K562 (cell line): ENCODE data around the gene WNT3. TPM values are rescaled to one million over a fixed set of nuclear protein-coding genes. Genes with fewer than 3 reads are reported as not detected.
A peak's percentile ranks its signal among the peaks of the same experiment; 100 is the strongest.

Experiments used
- ATAC-seq: fragments of 200-7000 bp; cut with Tn5 transposase; 3 replicates; pipeline ENCODE4 v1.9.1; 2020; ENCODE audit warnings: moderate library complexity
- BruUV-seq: library from RNA; stranded (reverse); fragments of 400-500 nt; replicated peaks from 2 replicates; lab custom pipeline; 2021; lab: Mats Ljungman, UMichigan
- CTCF ChIA-PET: fragments of 300-600 bp; formaldehyde crosslinking; extraction: SDS; loops from one replicate; lab custom pipeline; 2021; ENCODE audit warnings: low intra/inter-chr PET ratio; lab: Yijun Ruan, JAX
- POLR2A ChIA-PET: fragments of 300-600, 350-650 bp; sonication (Branson Sonifier 250); formaldehyde crosslinking; extraction: SDS; loops from one replicate; lab custom pipeline; 2021; ENCODE audit warnings: antibody characterized with exemption, inconsistent platforms; lab: Yijun Ruan, JAX
- DNase-seq, 4 experiments: peaks; one replicate each; pipeline versions ENCODE4 v3.0.0 to v3.0.0-alpha.2; 2011 to 2018; ENCODE audit warnings: low spot score in 3 of 4, mixed read lengths in 3 of 4; ENCODE audit errors: extremely low read depth in 1 of 4
- FAIRE-seq: peaks from 2 replicates; lab custom pipeline; 2011; peaks lifted over from hg19 to GRCh38; lab: Jason Lieb, UNC
- H2AFZ ChIP-seq: 2 replicates; pipeline ENCODE4 v1.6.0; 2011; ENCODE audit warnings: low read depth, low read length, control low read depth, inconsistent platforms
- H3K27ac ChIP-seq: fragments of 200-600 bp; 3 replicates; pipeline ENCODE4 v1.8.0; 2011; ENCODE audit warnings: low read depth, mild to moderate bottlenecking, control low read depth, inconsistent platforms, low read length, moderate library complexity, mixed read lengths; ENCODE audit errors: extremely low read depth
- H3K27me3 ChIP-seq, 2 experiments: fragments of 300-600 bp in 1 of 2; 2 replicates in 1 of 2; 3 replicates in 1 of 2; pipeline versions ENCODE4 v1.6.0 to v1.8.0; 2011; ENCODE audit warnings: inconsistent platforms in 2 of 2, low read length in 2 of 2, mild to moderate bottlenecking in 1 of 2, mixed read lengths in 1 of 2, moderate library complexity in 1 of 2; ENCODE audit not compliant: control insufficient read depth in 2 of 2, insufficient read depth in 2 of 2
- H3K36me3 ChIP-seq: fragments of 300-600 bp; 3 replicates; pipeline ENCODE4 v1.8.0; 2011; ENCODE audit warnings: mild to moderate bottlenecking, low read length, inconsistent platforms; ENCODE audit not compliant: control insufficient read depth, insufficient read depth
- H3K4me1 ChIP-seq, 2 experiments: fragments of 200-600 bp in 1 of 2; replicated peaks in 1 of 2; 2 replicates in 1 of 2; 3 replicates in 1 of 2; pipeline versions ENCODE4 v1.5.1 to v1.8.0; 2011; ENCODE audit warnings: inconsistent platforms in 2 of 2, low read length in 2 of 2, mild to moderate bottlenecking in 1 of 2, mixed read lengths in 1 of 2, moderate library complexity in 1 of 2; ENCODE audit not compliant: control insufficient read depth in 2 of 2, insufficient read depth in 2 of 2
- H3K4me2 ChIP-seq: 2 replicates; pipeline ENCODE4 v1.6.1; 2011; ENCODE audit warnings: low read length, control low read depth, inconsistent platforms, mixed read lengths; ENCODE audit not compliant: insufficient read depth
- H3K4me3 ChIP-seq: fragments of 200-600 bp; sonication (generic), shearing (Covaris generic); 2 replicates; pipeline ENCODE4 v1.5.1; 2016; ENCODE audit warnings: control low read depth, inconsistent platforms
- H3K79me2 ChIP-seq: fragments of 200-600 bp; 3 replicates; pipeline ENCODE4 v1.8.0; 2011; ENCODE audit warnings: low read length, inconsistent platforms; ENCODE audit not compliant: control insufficient read depth, insufficient read depth
- H3K9ac ChIP-seq, 2 experiments: 2 replicates each; pipeline versions ENCODE4 v1.6.0 to v1.6.1; 2011; ENCODE audit warnings: low read depth in 2 of 2, low read length in 2 of 2, control low read depth in 1 of 2, inconsistent platforms in 1 of 2, mild to moderate bottlenecking in 1 of 2, mixed read lengths in 1 of 2; ENCODE audit not compliant: insufficient read depth in 1 of 2
- H3K9me1 ChIP-seq: one replicate; pipeline ENCODE4 v1.6.0; 2011; ENCODE audit warnings: inconsistent platforms, mild to moderate bottlenecking, low read length, moderate library complexity; ENCODE audit not compliant: control insufficient read depth, insufficient read depth
- H3K9me3 ChIP-seq: replicated peaks from 2 replicates; pipeline ENCODE4 v1.5.1; 2011; ENCODE audit warnings: low read depth, low read length, inconsistent platforms; ENCODE audit not compliant: control insufficient read depth, insufficient read depth
- H4K20me1 ChIP-seq: replicated peaks from 2 replicates; pipeline ENCODE4 v1.6.1; 2011; ENCODE audit warnings: low read length, inconsistent platforms, mixed read lengths; ENCODE audit not compliant: control insufficient read depth, insufficient read depth
- ATF1 ChIP-seq, 2 experiments: fragments of 450-650 bp in 1 of 2; IDR thresholded peaks; 2 replicates each; pipeline ENCODE4 v1.6.1; 2016; ENCODE audit warnings: missing compliant biosample characterization in 1 of 2, missing genetic modification characterization in 1 of 2
- CREB1 ChIP-seq, 2 experiments: sonication (generic) in 1 of 2; formaldehyde crosslinking in 1 of 2; IDR thresholded peaks; 2 replicates each; pipeline versions ENCODE4 v1.6.1 to v1.8.0; 2012 to 2022; ENCODE audit warnings: inconsistent platforms in 1 of 2, mild to moderate bottlenecking in 1 of 2, missing genetic modification reagents in 1 of 2, moderate library complexity in 1 of 2
- CREM ChIP-seq: IDR thresholded peaks from 2 replicates; pipeline ENCODE4 v1.6.1; 2014; ENCODE audit warnings: antibody characterized with exemption, low read depth
- FOXA3 ChIP-seq, 2 experiments: fragments of 450-650 bp in 1 of 2; sonication (generic) in 1 of 2; formaldehyde crosslinking; IDR thresholded peaks in 1 of 2; conservative IDR thresholded peaks in 1 of 2; 2 replicates each; pipeline versions ENCODE4 v1.4.0 to v1.8.0; 2020 to 2022; ENCODE audit warnings: mild to moderate bottlenecking in 2 of 2, missing genetic modification reagents in 1 of 2
- FOXK2 ChIP-seq, 2 experiments: fragments of 450-650 bp; IDR thresholded peaks in 1 of 2; conservative IDR thresholded peaks in 1 of 2; 2 replicates each; pipeline ENCODE4 v1.6.1; 2016; ENCODE audit warnings: low read depth in 2 of 2, mild to moderate bottlenecking in 1 of 2
- MEIS2 ChIP-seq: fragments of 450-650 bp; IDR thresholded peaks from 2 replicates; pipeline ENCODE4 v1.6.1; 2014; ENCODE audit warnings: mild to moderate bottlenecking; ENCODE audit not compliant: partially characterized antibody
- MYC ChIP-seq, 2 experiments: fragments of 250-450 bp in 1 of 2; sonication (Bioruptor Pico) in 1 of 2; IDR thresholded peaks; 2 replicates each; pipeline versions ENCODE4 v1.5.1 to v1.6.1; 2012 to 2021; ENCODE audit warnings: low read depth in 2 of 2, borderline replicate concordance in 1 of 2, improper control_type of control experiment in 1 of 2, low read length in 1 of 2, mild to moderate bottlenecking in 1 of 2, moderate library complexity in 1 of 2
- NR4A1 ChIP-seq, 2 experiments: fragments of 250-450 bp in 1 of 2; fragments of 450-650 bp in 1 of 2; sonication (Bioruptor Pico) in 1 of 2; IDR thresholded peaks; 2 replicates each; pipeline versions ENCODE4 v1.4.0 to v1.6.1; 2016 to 2020; ENCODE audit warnings: mild to moderate bottlenecking in 2 of 2, missing compliant biosample characterization in 1 of 2, missing genetic modification characterization in 1 of 2, moderate library complexity in 1 of 2
- STAG1 ChIP-seq: sonication (generic); formaldehyde crosslinking; IDR thresholded peaks from 2 replicates; pipeline ENCODE4 v1.5.0; 2020; ENCODE audit warnings: missing genetic modification reagents, borderline replicate concordance
- TAF9B ChIP-seq: fragments of 450-650 bp; IDR thresholded peaks from 2 replicates; pipeline ENCODE4 v1.6.1; 2018; ENCODE audit warnings: mild to moderate bottlenecking; ENCODE audit not compliant: partially characterized antibody
- ZNF76 ChIP-seq: fragments of 250-450 bp; sonication (Bioruptor Pico); IDR thresholded peaks from 2 replicates; pipeline ENCODE4 v1.4.0; 2020; ENCODE audit warnings: mild to moderate bottlenecking, moderate library complexity, borderline replicate concordance
- WGBS: fragments of 100-300 bp; shearing (Covaris generic); methylation state at CpG from one replicate; pipeline ENCODE4 v1.1.6; 2016; ENCODE audit warnings: low coverage, mixed read lengths; ENCODE audit not compliant: insufficient coverage; ENCODE audit errors: missing lambda C conversion rate; 5-methylcytosine and 5-hydroxymethylcytosine counted together
- in situ Hi-C: fragments of 300-500 bp; cut with MboI; formaldehyde crosslinking; loops from 4 replicates; pipeline ENCODE4 v1.15.0; 2018; ENCODE audit warnings: inconsistent platforms, mixed read lengths
- intact Hi-C: fragments of 100-400 bp; cut with micrococcal nuclease; formaldehyde crosslinking; loops from 2 replicates; pipeline ENCODE4 v1.14.2; 2022
- polyA plus RNA-seq, 8 experiments: library from polyadenylated mRNA; depleted of rRNA in 4 of 8; stranded (reverse) in 5 of 8; unstranded in 3 of 8; fragments of >200 nt; fragmentation: Nextera tagmentation in 2 of 8; fragmentation: Illumina TruSeq in 1 of 8; extraction: Ambion mirVana in 2 of 8; extraction: Trizol in 1 of 8; gene quantifications; 2 replicates each; pipeline versions ENCODE4 v1.2.1 to v1.2.3, GENCODE V29; 2011 to 2014; ENCODE audit warnings: inconsistent platforms in 1 of 8, missing spikeins in 1 of 8
- total RNA-seq, 7 experiments: library from RNA; depleted of rRNA in 6 of 7; stranded (reverse); fragments of >200 nt in 6 of 7; fragmentation: Illumina TruSeq in 2 of 7; extraction: Trizol in 2 of 7; gene quantifications; 2 replicates each; pipeline versions ENCODE4 v1.2.1 to v1.2.3, GENCODE V29; 2011 to 2021; ENCODE audit warnings: low replicate concordance in 1 of 7
- TF ChIP-seq, protein P1 (sequence below), 2 experiments: fragments of 450-650 bp; conservative IDR thresholded peaks; 2 replicates each; pipeline ENCODE4 v1.6.1; 2017; ENCODE audit warnings: mild to moderate bottlenecking in 2 of 2, moderate library complexity in 2 of 2
- TF ChIP-seq, protein P2 (sequence below), 2 experiments: IDR thresholded peaks in 1 of 2; conservative IDR thresholded peaks in 1 of 2; 2 replicates each; pipeline ENCODE4 v1.6.1; 2016; ENCODE audit warnings: low read depth in 2 of 2, mild to moderate bottlenecking in 1 of 2, missing compliant biosample characterization in 1 of 2, missing genetic modification characterization in 1 of 2, moderate library complexity in 1 of 2

WNT3 gene
- total and polyA plus RNA-seq, 9 of the 15 experiments (the other 6 are each of a cell fraction or from before 2014, with no cell fraction given), result 1.5 to 6.1 (median 3.3) TPM

DNA sequence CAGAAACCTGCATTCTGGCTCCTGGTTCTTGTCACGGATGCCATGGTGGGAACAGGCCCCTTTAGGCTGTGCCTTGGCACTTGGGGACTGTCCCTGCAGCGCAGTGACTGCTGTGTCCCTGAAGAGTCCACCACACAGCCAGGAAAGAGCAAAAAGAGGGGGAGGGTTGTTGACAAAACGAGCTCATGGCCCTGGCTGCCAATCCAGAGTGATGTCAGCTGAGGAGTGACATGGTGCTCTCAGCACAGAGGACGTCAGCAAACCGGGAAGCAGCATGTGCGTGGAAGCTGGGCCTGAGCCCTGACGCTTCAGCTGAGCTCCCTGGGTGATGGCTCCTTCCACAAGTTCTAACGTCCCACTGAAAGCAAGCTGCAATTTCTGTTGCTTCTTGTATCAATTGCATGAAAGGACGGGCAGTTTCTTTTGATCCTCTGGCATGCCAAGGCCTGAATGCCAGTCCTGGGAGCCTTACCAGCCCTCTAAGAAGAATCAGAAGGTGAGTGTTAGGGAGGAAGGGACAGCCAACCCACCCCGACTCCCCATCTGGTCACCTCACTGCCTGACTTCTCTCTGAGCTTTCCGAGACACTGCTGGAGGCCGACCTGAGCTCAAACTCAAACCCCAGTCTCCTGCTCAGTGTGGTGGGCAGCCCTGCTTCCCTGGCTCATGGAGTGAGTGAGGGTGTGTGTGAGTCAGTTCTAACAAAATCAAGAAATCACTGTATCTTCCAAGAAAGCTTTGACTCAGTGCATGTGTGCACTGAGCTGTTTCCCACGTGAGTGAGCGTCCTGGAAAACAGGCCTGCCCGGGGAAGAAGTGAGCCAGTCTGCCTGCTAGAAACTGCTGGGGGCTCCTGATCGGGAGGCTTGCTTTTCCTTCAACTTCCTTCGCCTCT is 14.7 kb upstream of the WNT3 start:
- Histone ChIP-seq H3K9ac (peak overlapping the region in 1 of 2 experiments; percentile 62; a peak in 1 of 4 replicates), H3K9me1 (no peaks in the 10 kb centered on the region), H3K9me3 (no peaks in the 10 kb centered on the region), H3K4me3 (no peak overlapping the region), H2AFZ (peak overlapping the region; percentile 71), H3K27me3 (no peaks in the 10 kb centered on the region), H3K36me3 (no peaks in the 10 kb centered on the region), H3K4me1 (peaks cover 3% of the 10 kb centered on the region in 2 experiments; a peak in 4 of 5 replicates), H4K20me1 (no peaks in the 10 kb centered on the region), H3K79me2 (no peaks in the 10 kb centered on the region), H3K4me2 (no peak overlapping the region), H3K27ac (no peak overlapping the region)
- 37% methylated on average over 15 of the region's 17 CpGs for WGBS
- ATAC-seq (peak; percentile 59), DNase-seq (peak in 1 of 4 experiments; percentile 40), FAIRE-seq (peak; percentile 59)
- intact Hi-C loops (no loop called here), in situ Hi-C loops (loop anchor here (10.0 to 25.0 kb wide), 3 partner anchors 196 to 846 kb away; partner anchors contain the start of gene STH)
- BruUV-seq, result no TSS peak
- CTCF ChIA-PET, result no interaction called here
- POLR2A ChIA-PET, result interaction anchor here (0.7 to 1.0 kb wide), 4 partner anchors 8 to 861 kb away, joined by 3 to 4 read pairs (median 3); no protein-coding TSS in a partner anchor
- TF ChIP-seq, protein P1, sequence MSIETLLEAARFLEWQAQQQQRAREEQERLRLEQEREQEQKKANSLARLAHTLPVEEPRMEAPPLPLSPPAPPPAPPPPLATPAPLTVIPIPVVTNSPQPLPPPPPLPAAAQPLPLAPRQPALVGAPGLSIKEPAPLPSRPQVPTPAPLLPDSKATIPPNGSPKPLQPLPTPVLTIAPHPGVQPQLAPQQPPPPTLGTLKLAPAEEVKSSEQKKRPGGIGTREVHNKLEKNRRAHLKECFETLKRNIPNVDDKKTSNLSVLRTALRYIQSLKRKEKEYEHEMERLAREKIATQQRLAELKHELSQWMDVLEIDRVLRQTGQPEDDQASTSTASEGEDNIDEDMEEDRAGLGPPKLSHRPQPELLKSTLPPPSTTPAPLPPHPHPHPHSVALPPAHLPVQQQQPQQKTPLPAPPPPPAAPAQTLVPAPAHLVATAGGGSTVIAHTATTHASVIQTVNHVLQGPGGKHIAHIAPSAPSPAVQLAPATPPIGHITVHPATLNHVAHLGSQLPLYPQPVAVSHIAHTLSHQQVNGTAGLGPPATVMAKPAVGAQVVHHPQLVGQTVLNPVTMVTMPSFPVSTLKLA (conservative IDR thresholded peaks at IDR 0.05), result 0 out of 4 replicates have a peak, but pooled peaks of 1 of the 2 experiments have one; percentile 25
- TF ChIP-seq ATF1 (CRISPR knock-in tag; IDR thresholded peaks at IDR 0.05) (no peak), ATF1 (tag; IDR thresholded peaks at IDR 0.05) (peak; percentile 55; the same call in 1 of the 2 replicates), FOXA3 (CRISPR knock-in tag; conservative IDR thresholded peaks at IDR 0.05 in 1 of 2, IDR thresholded peaks at IDR 0.05 in 1 of 2) (peak in 1 of 2 experiments; percentile 89; a peak in 1 of 4 replicates), CREB1 (IDR thresholded peaks at IDR 0.05) (peak; percentile 81), CREB1 (CRISPR knock-in tag; IDR thresholded peaks at IDR 0.05) (peak; percentile 60), CREM (peak; percentile 90), STAG1 (0 out of 2 replicates have a peak, but pooled peaks have one; percentile 16), ZNF76 (CRISPR knock-in tag) (no peak), MEIS2 (peak; percentile 32), TAF9B (no peak), FOXK2 (conservative IDR thresholded peaks at IDR 0.05 in 1 of 2, IDR thresholded peaks at IDR 0.05 in 1 of 2; ENCODE audit: low read depth in 2 of 2) (peak; percentile 61 to 74; a peak in 3 of 4 replicates), MYC (IDR thresholded peaks at IDR 0.05; ENCODE audit: low read depth, low read length) (no peak), MYC (CRISPR knock-in tag; IDR thresholded peaks at IDR 0.05; ENCODE audit: borderline replicate concordance, low read depth) (no peak), NR4A1 (CRISPR knock-in tag; IDR thresholded peaks at IDR 0.05) (no peak), NR4A1 (tag; IDR thresholded peaks at IDR 0.05) (no peak)
- TF ChIP-seq, protein P2, sequence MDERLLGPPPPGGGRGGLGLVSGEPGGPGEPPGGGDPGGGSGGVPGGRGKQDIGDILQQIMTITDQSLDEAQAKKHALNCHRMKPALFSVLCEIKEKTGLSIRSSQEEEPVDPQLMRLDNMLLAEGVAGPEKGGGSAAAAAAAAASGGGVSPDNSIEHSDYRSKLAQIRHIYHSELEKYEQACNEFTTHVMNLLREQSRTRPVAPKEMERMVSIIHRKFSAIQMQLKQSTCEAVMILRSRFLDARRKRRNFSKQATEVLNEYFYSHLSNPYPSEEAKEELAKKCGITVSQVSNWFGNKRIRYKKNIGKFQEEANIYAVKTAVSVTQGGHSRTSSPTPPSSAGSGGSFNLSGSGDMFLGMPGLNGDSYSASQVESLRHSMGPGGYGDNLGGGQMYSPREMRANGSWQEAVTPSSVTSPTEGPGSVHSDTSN (CRISPR knock-in tag; IDR thresholded peaks at IDR 0.05; ENCODE audit: low read depth), result no peak
- TF ChIP-seq, protein P2 (tag; conservative IDR thresholded peaks at IDR 0.05; ENCODE audit: low read depth), result 0 out of 2 replicates have a peak, but pooled peaks have one; percentile 30
